A673 (cell line): ENCODE results near the gene CHST9.

Experiments used
- CTCF ChIP-seq: fragments of 300-800, 200-600 bp; sonication (generic); conservative IDR thresholded peaks from 2 replicates; pipeline ENCODE4 v1.5.1; 2017; ENCODE audit warnings: low read depth, mild to moderate bottlenecking, antibody characterized with exemption, low read length, moderate library complexity, mixed read lengths
- EZH2 ChIP-seq: fragments of 200-600 bp; sonication (generic); IDR thresholded peaks from 2 replicates; pipeline ENCODE4 v1.6.1; 2017; ENCODE audit warnings: borderline replicate concordance, low read depth, mild to moderate bottlenecking, mixed read lengths, antibody characterized with exemption, low read length; ENCODE audit not compliant: poor library complexity, severe bottlenecking

- TF ChIP-seq CTCF (no peak), EZH2 (no peak)
Measured at GRCh38 chr18:27185025-27185763, at the start of gene CHST9.
